HCT116 (cell line): Measurements from ENCODE around the gene CD300LD. TPM values are rescaled to one million over a fixed set of nuclear protein-coding genes. Genes with fewer than 3 reads are reported as not detected.

ENCODE experiments used
- ATAC-seq: fragments of 200-7000 bp; cut with Tn5 transposase; 2 replicates; pipeline ENCODE4 v1.9.1; 2020; ENCODE audit warnings: mild to moderate bottlenecking, moderate library complexity
- BruUV-seq: library from RNA; stranded (reverse); fragments of 400-500 nt; replicated peaks from 2 replicates; lab custom pipeline; 2021; lab: Mats Ljungman, UMichigan
- CTCF ChIA-PET: fragments of 300-600 bp; sonication (Branson Sonifier 250); formaldehyde crosslinking; loops from one replicate; lab custom pipeline; 2021; ENCODE audit warnings: antibody characterized with exemption; lab: Charles Lee
- POLR2A ChIA-PET: fragments of 300-600, 350-600 bp; sonication (Branson Sonifier 250); formaldehyde crosslinking; loops from one replicate; lab custom pipeline; 2021; ENCODE audit warnings: antibody characterized with exemption; lab: Charles Lee
- RAD21 ChIA-PET, 2 experiments: fragments of 300-600 bp; sonication (Branson Sonifier 250); formaldehyde crosslinking; loops; one replicate each; lab custom pipeline; 2023; ENCODE audit warnings: low total read pairs in 2 of 2; ENCODE audit not compliant: uncharacterized antibody in 2 of 2, unreplicated experiment in 2 of 2, low non-redundant PET in 1 of 2; lab: Charles Lee
- DNase-seq: peaks from one replicate; pipeline ENCODE4 v3.0.0-alpha.2; 2010; ENCODE audit warnings: low read depth, low spot score
- H2AFZ ChIP-seq: fragments of 200-600 bp; shearing (Covaris generic), sonication (generic); 2 replicates; pipeline ENCODE4 v1.6.1; 2017; ENCODE audit warnings: low read depth, mixed run types, mixed read lengths, antibody characterized with exemption, low read length; ENCODE audit not compliant: poor library complexity, severe bottlenecking
- H3K27ac ChIP-seq: 2 replicates; pipeline ENCODE4 v1.5.1; 2012; ENCODE audit warnings: low read depth, low read length
- H3K27me3 ChIP-seq: fragments of 200-600 bp; sonication (generic); 2 replicates; pipeline ENCODE4 v1.6.1; 2016; ENCODE audit warnings: mixed run types, low read length, mixed read lengths; ENCODE audit not compliant: insufficient read depth
- H3K36me3 ChIP-seq, 2 experiments: fragments of 200-500 bp in 1 of 2; fragments of 200-600 bp in 1 of 2; sonication (Bioruptor generic) in 1 of 2; sonication (generic) in 1 of 2; 2 replicates each; pipeline versions ENCODE4 v1.5.1 to v1.6.1; 2014 to 2016; ENCODE audit warnings: low read length in 2 of 2, inconsistent platforms in 1 of 2, mixed read lengths in 1 of 2, mixed run types in 1 of 2; ENCODE audit not compliant: insufficient read depth in 2 of 2, control insufficient read depth in 1 of 2
- H3K4me1 ChIP-seq, 2 experiments: fragments of 200-600 bp in 1 of 2; sonication (generic) in 1 of 2; 2 replicates each; pipeline versions ENCODE4 v1.5.1 to v1.6.1; 2012 to 2017; ENCODE audit warnings: low read length in 2 of 2, inconsistent platforms in 1 of 2, mild to moderate bottlenecking in 1 of 2, mixed read lengths in 1 of 2, mixed run types in 1 of 2, moderate library complexity in 1 of 2; ENCODE audit not compliant: insufficient read depth in 2 of 2, control insufficient read depth in 1 of 2
- H3K4me2 ChIP-seq: fragments of 200-600 bp; sonication (generic); 2 replicates; pipeline ENCODE4 v1.6.1; 2017; ENCODE audit warnings: mixed run types, low read length, mixed read lengths
- H3K4me3 ChIP-seq, 2 experiments: fragments of 200-600 bp in 1 of 2; sonication (generic) in 1 of 2; replicated peaks in 1 of 2; 2 replicates each; pipeline ENCODE4 v1.5.1; 2011 to 2016; ENCODE audit warnings: low read length in 2 of 2, control low read depth in 1 of 2, low read depth in 1 of 2, mild to moderate bottlenecking in 1 of 2, mixed read lengths in 1 of 2, mixed run types in 1 of 2
- H3K79me2 ChIP-seq: fragments of 200-600 bp; sonication (generic); 2 replicates; pipeline ENCODE4 v1.6.1; 2017; ENCODE audit warnings: mild to moderate bottlenecking, mixed run types, low read length, moderate library complexity, mixed read lengths; ENCODE audit not compliant: insufficient read depth
- H3K9ac ChIP-seq: fragments of 200-600 bp; sonication (generic); 2 replicates; pipeline ENCODE4 v1.6.1; 2016; ENCODE audit warnings: low read length, mixed read lengths
- H3K9me2 ChIP-seq: fragments of 200-600 bp; sonication (generic), shearing (Covaris generic); 2 replicates; pipeline ENCODE4 v1.6.1; 2017; ENCODE audit warnings: mixed run types, mild to moderate bottlenecking, moderate library complexity; ENCODE audit not compliant: insufficient read depth
- H3K9me3 ChIP-seq, 2 experiments: fragments of 200-500 bp in 1 of 2; fragments of 200-600 bp in 1 of 2; sonication (Bioruptor generic) in 1 of 2; sonication (generic) in 1 of 2; 2 replicates each; pipeline ENCODE4 v1.6.1; 2014 to 2017; ENCODE audit warnings: low read length in 2 of 2, mixed read lengths in 2 of 2, inconsistent platforms in 1 of 2, low read depth in 1 of 2, mild to moderate bottlenecking in 1 of 2, mixed run types in 1 of 2, moderate library complexity in 1 of 2; ENCODE audit not compliant: control insufficient read depth in 1 of 2, insufficient read depth in 1 of 2
- H4K20me1 ChIP-seq: fragments of 200-600 bp; sonication (generic), shearing (Covaris generic); 2 replicates; pipeline ENCODE4 v1.6.1; 2017; ENCODE audit warnings: mixed run types, mild to moderate bottlenecking, moderate library complexity; ENCODE audit not compliant: insufficient read depth
- CEBPB ChIP-seq: IDR thresholded peaks from 2 replicates; pipeline ENCODE4 v1.6.1; 2012; ENCODE audit warnings: low read depth
- EGR1 ChIP-seq: IDR thresholded peaks from 2 replicates; pipeline ENCODE4 v1.6.1; 2012; ENCODE audit warnings: low read depth
- EZH2 ChIP-seq: fragments of 200-600 bp; sonication (generic); IDR thresholded peaks from 2 replicates; pipeline ENCODE4 v1.6.1; 2017; ENCODE audit warnings: antibody characterized with exemption, mixed run types
- EZH2phosphoT487 ChIP-seq: fragments of 200-600 bp; IDR thresholded peaks from 2 replicates; pipeline ENCODE4 v1.6.1; 2018; ENCODE audit warnings: antibody characterized with exemption, borderline replicate concordance
- JUND ChIP-seq: IDR thresholded peaks from 2 replicates; pipeline ENCODE4 v1.6.1; 2012
- RAD21 ChIP-seq: IDR thresholded peaks from 2 replicates; pipeline ENCODE4 v1.6.1; 2012; ENCODE audit warnings: low read depth, mild to moderate bottlenecking
- SRF ChIP-seq: IDR thresholded peaks from 2 replicates; pipeline ENCODE4 v1.6.1; 2012; ENCODE audit warnings: low read depth
- ZFX ChIP-seq: fragments of 450-650 bp; IDR thresholded peaks from 2 replicates; pipeline ENCODE4 v1.6.1; 2017
- intact Hi-C: fragments of 100-400 bp; cut with micrococcal nuclease; formaldehyde crosslinking; loops from 2 replicates; pipeline ENCODE4 v1.10.0; 2022
- total RNA-seq: library from RNA; stranded (reverse); gene quantifications from one replicate; pipeline ENCODE4 v1.2.1, GENCODE V29; 2021; ENCODE audit not compliant: unreplicated experiment
- TF ChIP-seq, protein P1 (sequence below): IDR thresholded peaks from 2 replicates; pipeline ENCODE4 v1.6.1; 2011; ENCODE audit warnings: mild to moderate bottlenecking, low read length, moderate library complexity; ENCODE audit not compliant: insufficient replicate concordance; ENCODE audit errors: extremely low read depth
- TF ChIP-seq, protein P2 (sequence below): IDR thresholded peaks from 2 replicates; pipeline ENCODE4 v1.6.1; 2012

CD300LD gene
- total RNA-seq, 1 experiment from 2014 or later, result not detected

DNA sequence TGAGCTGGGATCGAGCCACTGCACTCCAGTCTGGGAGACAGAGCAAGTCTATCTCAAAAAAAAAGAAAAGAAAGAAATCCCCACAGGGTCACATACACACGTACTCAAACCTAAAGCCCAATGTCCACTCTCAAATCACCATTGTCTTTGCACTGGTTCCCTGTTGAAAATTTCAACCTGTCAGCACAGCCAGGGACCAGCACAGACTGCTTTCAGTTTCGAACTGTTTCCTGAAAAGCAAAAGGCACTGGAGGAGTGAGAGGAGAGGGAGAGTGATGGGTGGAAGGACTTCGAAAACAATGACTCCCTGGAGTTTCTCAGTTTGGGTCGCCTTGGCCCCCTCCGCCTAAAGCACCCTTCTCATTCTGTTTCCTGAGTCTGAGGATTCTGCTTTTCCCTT is 37.2 kb downstream of the CD300LD start (continued):
- TF ChIP-seq, protein P1, sequence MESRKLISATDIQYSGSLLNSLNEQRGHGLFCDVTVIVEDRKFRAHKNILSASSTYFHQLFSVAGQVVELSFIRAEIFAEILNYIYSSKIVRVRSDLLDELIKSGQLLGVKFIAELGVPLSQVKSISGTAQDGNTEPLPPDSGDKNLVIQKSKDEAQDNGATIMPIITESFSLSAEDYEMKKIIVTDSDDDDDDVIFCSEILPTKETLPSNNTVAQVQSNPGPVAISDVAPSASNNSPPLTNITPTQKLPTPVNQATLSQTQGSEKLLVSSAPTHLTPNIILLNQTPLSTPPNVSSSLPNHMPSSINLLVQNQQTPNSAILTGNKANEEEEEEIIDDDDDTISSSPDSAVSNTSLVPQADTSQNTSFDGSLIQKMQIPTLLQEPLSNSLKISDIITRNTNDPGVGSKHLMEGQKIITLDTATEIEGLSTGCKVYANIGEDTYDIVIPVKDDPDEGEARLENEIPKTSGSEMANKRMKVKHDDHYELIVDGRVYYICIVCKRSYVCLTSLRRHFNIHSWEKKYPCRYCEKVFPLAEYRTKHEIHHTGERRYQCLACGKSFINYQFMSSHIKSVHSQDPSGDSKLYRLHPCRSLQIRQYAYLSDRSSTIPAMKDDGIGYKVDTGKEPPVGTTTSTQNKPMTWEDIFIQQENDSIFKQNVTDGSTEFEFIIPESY, result no peak
- TF ChIP-seq EZH2phosphoT487 (no peak), SRF (no peak)
- TF ChIP-seq, protein P2, sequence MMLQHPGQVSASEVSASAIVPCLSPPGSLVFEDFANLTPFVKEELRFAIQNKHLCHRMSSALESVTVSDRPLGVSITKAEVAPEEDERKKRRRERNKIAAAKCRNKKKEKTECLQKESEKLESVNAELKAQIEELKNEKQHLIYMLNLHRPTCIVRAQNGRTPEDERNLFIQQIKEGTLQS, result no peak

- CTCF ChIA-PET, result interaction anchor here (2.6 kb wide), 1 partner anchor 14 kb away, joined by 11 read pairs; no protein-coding TSS in a partner anchor
- Histone ChIP-seq H3K27ac (no peak overlapping the region), H2AFZ (no peak overlapping the region), H3K79me2 (no peaks in the 10 kb centered on the region), H3K4me3 (no peak overlapping the region), H3K9me2 (no peaks in the 10 kb centered on the region), H3K9me3 (no peaks in the 10 kb centered on the region), H3K36me3 (no peaks in the 10 kb centered on the region), H3K4me1 (no peaks in the 10 kb centered on the region), H4K20me1 (no peaks in the 10 kb centered on the region), H3K27me3 (peaks cover 23% of the 10 kb centered on the region; the same call in 1 of the 2 replicates)
- ATAC-seq, result peak; percentile 39; the same call in 1 of the 2 replicates
- no TSS peak for BruUV-seq
- intact Hi-C loops, result no loop called here
- RAD21 ChIA-PET, result no interaction called here
- TF ChIP-seq ZFX (no peak), EZH2phosphoT487 (no peak), SRF (no peak), EZH2 (no peak), JUND (no peak), RAD21 (no peak), CEBPB (no peak), EGR1 (no peak)
- TF ChIP-seq, protein P2, result no peak
- TF ChIP-seq, all 23 proteins: peak for 0
- no peak for DNase-seq
- Histone ChIP-seq H3K4me2 (no peak overlapping the region), H3K9ac (no peak overlapping the region)
- POLR2A ChIA-PET, result interaction anchor here (0.8 kb wide), 1 partner anchor 17 kb away, joined by 3 read pairs; no protein-coding TSS in a partner anchor
These were observed 40.0 kb downstream of the CD300LD start for GRCh38 chr17:74552037-74552436.
